GM12892 (cell line): ENCODE data around the gene DNM3.

Source experiments
- POLR2A ChIP-seq: IDR thresholded peaks from 2 replicates; pipeline ENCODE4 v1.6.1; 2011; ENCODE audit warnings: low read depth, low read length, control low read depth
- TAF1 ChIP-seq: IDR thresholded peaks from 2 replicates; pipeline ENCODE4 v1.6.1; 2011; ENCODE audit warnings: low read depth, mild to moderate bottlenecking, control low read depth, low read length, borderline replicate concordance

DNA sequence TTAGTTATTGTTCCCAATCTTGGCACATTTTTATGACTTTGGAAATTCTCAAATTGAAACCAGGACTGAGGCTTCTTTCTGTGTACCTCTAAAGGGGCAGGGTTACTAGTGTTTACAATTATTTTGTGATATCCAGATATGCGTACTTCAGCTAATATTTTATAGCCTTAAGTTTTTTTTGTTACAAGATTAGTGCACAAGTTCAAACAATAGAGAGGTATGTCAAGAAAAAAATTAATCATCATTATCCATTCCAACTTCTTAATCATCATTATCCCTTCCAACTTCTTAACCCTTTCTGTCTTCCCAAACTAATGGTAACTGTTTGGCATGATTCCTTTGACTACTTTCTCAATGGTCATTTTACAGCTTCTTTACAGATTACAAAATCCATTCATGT is 306.2 kb downstream of the DNM3 start:
- TF ChIP-seq POLR2A (no peak), TAF1 (no peak)
